ENCODE measurements around the gene CDKAL1.
"Not testable (repeated sequence)": the region's sequence is repeated elsewhere in the genome, so short reads cannot be mapped to it uniquely, and the experiment has no call there.

Gene CDKAL1

DNA sequence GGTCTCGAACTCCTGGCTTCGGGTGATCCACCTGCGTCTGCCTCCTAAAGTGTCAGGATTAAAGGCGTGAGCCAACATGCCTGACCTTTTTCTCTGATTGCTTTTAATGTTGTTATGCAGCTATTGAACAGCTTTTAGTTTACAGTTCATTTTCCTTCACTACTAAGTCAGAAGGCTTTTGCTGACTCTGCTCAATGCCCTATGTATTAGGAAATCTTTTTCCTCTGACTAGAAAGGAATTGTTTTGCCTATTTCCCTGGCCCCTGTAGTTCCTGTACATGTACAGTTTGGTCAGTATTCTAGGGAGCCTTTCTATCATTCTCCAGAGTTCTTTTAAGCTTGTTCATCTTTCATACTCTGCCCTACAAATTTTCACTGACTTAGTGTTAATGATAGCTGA is 280.2 kb downstream of the CDKAL1 start:
- no peak for DNase-seq (ENCODE audit: low spot score)
- TF ChIP-seq, protein P1, sequence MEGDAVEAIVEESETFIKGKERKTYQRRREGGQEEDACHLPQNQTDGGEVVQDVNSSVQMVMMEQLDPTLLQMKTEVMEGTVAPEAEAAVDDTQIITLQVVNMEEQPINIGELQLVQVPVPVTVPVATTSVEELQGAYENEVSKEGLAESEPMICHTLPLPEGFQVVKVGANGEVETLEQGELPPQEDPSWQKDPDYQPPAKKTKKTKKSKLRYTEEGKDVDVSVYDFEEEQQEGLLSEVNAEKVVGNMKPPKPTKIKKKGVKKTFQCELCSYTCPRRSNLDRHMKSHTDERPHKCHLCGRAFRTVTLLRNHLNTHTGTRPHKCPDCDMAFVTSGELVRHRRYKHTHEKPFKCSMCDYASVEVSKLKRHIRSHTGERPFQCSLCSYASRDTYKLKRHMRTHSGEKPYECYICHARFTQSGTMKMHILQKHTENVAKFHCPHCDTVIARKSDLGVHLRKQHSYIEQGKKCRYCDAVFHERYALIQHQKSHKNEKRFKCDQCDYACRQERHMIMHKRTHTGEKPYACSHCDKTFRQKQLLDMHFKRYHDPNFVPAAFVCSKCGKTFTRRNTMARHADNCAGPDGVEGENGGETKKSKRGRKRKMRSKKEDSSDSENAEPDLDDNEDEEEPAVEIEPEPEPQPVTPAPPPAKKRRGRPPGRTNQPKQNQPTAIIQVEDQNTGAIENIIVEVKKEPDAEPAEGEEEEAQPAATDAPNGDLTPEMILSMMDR (IDR thresholded peaks at IDR 0.05) = no peak
- H3K27ac ChIP-seq = no peak overlapping the region
- H3K4me3 ChIP-seq = no peak overlapping the region

GRCh38 chr6:20816126-20816525 is 281.9 kb downstream of the CDKAL1 start:
- no peak overlapping the region for H3K27ac ChIP-seq
- no peak overlapping the region for H3K4me3 ChIP-seq
- TF ChIP-seq, protein P1 (IDR thresholded peaks at IDR 0.05) = no peak
- DNase-seq (ENCODE audit: low spot score) = no peak

GRCh38 chr6:20817806-20818320 is 283.6 kb downstream of the CDKAL1 start:
- TF ChIP-seq, protein P1 (IDR thresholded peaks at IDR 0.05) = no peak
- no peak for DNase-seq (ENCODE audit: low spot score)
- no peak overlapping the region for H3K4me3 ChIP-seq
- no peak overlapping the region for H3K27ac ChIP-seq

GRCh38 chr6:20819774-20820400 is 285.6 kb downstream of the CDKAL1 start:
- DNase-seq (ENCODE audit: low spot score) = no peak
- no peak overlapping the region for H3K27ac ChIP-seq
- TF ChIP-seq, protein P1 (IDR thresholded peaks at IDR 0.05) = no peak
- no peak overlapping the region for H3K4me3 ChIP-seq

GRCh38 chr6:20826378-20826777 is 292.1 kb downstream of the CDKAL1 start:
- no peak overlapping the region for H3K4me3 ChIP-seq
- TF ChIP-seq, protein P1 (IDR thresholded peaks at IDR 0.05) = no peak
- no peak overlapping the region for H3K27ac ChIP-seq
- no peak for DNase-seq (ENCODE audit: low spot score)

- no peak for DNase-seq (ENCODE audit: low spot score)
- Histone ChIP-seq H3K27ac (peak overlapping the region; percentile 24 to 63), H3K4me3 (peak overlapping the region; percentile 10)
- TF ChIP-seq, protein P1 (IDR thresholded peaks at IDR 0.05) = no peak
Measured at GRCh38 chr6:20827798-20828197, 293.5 kb downstream of the CDKAL1 start.

GRCh38 chr6:20830576-20830975 is 296.3 kb downstream of the CDKAL1 start:
- Histone ChIP-seq H3K27ac (no peak overlapping the region), H3K4me3 (no peak overlapping the region)
- DNase-seq (ENCODE audit: low spot score) = no peak
- TF ChIP-seq, protein P1 (IDR thresholded peaks at IDR 0.05) = no peak

- H3K4me3 ChIP-seq; H3K27ac ChIP-seq; DNase-seq (ENCODE audit: low spot score): not testable (repeated sequence)
Measured at GRCh38 chr6:20831251-20831650, 297.0 kb downstream of the CDKAL1 start.

Data from coronary artery (tissue), 2 donors.